ENCODE results near the gene RAD51B. TPM values are rescaled to one million over a fixed set of nuclear protein-coding genes. Genes with fewer than 3 reads are reported as not detected.

Gene RAD51B
- total RNA-seq, 1 experiment from 2014 or later = 14.2 TPM

GRCh38 chr14:68373124-68373646, 553.6 kb downstream of the RAD51B start:
- ChIA-PET CTCF (no interaction called here), POLR2A (no interaction called here)
- ATAC-seq = no peak
- Mint-ChIP-seq H3K27me3 (ENCODE audit: low read depth) (peaks cover 9% of the 10 kb centered on the region; the same call in 1 of the 2 replicates), H3K9me3 (peaks cover 6% of the 10 kb centered on the region; the same call in 1 of the 2 replicates), H3K27ac (no peak overlapping the region), H3K36me3 (no peaks in the 10 kb centered on the region), H3K4me1 (peaks cover 40% of the 10 kb centered on the region), H3K4me3 (no peak overlapping the region)
- TF ChIP-seq MLX (CRISPR knock-in tag; IDR thresholded peaks at IDR 0.05) (no peak), RELA (CRISPR knock-in tag; IDR thresholded peaks at IDR 0.05; ENCODE audit: borderline replicate concordance) (no peak), GTF2I (CRISPR knock-in tag; conservative IDR thresholded peaks at IDR 0.05) (no peak), TEAD4 (CRISPR knock-in tag; IDR thresholded peaks at IDR 0.05) (no peak), ETV6 (CRISPR knock-in tag; IDR thresholded peaks at IDR 0.05) (no peak)
- TF ChIP-seq, protein P1, sequence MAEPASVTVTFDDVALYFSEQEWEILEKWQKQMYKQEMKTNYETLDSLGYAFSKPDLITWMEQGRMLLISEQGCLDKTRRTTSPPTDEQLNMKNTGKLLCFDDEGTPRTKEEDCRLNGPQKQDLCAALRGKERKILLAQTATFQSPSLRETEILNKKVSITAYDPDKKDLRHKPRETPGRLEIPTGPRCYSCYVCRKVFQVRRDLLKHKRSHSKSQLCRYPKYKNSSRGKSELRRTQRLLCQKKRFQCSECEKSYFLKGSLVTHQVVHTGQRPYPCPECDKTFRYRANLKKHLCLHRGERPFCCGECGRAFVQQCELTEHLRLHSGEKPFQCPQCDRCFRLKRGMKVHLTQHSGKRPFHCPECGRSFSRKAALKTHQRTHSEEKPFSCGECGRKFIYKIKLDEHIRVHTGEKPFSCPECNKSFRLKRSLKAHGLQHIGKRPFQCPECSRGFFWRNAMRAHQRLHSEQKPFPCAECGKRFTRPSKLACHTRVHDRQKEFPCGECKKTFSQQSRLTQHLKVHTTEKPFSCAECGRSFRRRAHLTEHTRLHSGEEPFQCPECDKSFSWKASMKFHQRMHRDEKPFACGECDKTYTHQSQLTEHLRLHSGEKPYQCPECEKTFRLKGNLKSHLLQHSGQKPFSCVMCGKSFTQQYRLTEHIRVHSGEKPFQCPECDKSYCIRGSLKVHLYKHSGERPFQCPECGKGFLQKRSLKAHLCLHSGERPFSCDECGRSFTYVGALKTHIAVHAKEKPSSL (CRISPR knock-in tag; conservative IDR thresholded peaks at IDR 0.05) = no peak
- TF ChIP-seq, protein P2, sequence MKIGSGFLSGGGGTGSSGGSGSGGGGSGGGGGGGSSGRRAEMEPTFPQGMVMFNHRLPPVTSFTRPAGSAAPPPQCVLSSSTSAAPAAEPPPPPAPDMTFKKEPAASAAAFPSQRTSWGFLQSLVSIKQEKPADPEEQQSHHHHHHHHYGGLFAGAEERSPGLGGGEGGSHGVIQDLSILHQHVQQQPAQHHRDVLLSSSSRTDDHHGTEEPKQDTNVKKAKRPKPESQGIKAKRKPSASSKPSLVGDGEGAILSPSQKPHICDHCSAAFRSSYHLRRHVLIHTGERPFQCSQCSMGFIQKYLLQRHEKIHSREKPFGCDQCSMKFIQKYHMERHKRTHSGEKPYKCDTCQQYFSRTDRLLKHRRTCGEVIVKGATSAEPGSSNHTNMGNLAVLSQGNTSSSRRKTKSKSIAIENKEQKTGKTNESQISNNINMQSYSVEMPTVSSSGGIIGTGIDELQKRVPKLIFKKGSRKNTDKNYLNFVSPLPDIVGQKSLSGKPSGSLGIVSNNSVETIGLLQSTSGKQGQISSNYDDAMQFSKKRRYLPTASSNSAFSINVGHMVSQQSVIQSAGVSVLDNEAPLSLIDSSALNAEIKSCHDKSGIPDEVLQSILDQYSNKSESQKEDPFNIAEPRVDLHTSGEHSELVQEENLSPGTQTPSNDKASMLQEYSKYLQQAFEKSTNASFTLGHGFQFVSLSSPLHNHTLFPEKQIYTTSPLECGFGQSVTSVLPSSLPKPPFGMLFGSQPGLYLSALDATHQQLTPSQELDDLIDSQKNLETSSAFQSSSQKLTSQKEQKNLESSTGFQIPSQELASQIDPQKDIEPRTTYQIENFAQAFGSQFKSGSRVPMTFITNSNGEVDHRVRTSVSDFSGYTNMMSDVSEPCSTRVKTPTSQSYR (CRISPR knock-in tag; IDR thresholded peaks at IDR 0.05) = no peak
- no peak for DNase-seq (ENCODE audit: low spot score)

DNA sequence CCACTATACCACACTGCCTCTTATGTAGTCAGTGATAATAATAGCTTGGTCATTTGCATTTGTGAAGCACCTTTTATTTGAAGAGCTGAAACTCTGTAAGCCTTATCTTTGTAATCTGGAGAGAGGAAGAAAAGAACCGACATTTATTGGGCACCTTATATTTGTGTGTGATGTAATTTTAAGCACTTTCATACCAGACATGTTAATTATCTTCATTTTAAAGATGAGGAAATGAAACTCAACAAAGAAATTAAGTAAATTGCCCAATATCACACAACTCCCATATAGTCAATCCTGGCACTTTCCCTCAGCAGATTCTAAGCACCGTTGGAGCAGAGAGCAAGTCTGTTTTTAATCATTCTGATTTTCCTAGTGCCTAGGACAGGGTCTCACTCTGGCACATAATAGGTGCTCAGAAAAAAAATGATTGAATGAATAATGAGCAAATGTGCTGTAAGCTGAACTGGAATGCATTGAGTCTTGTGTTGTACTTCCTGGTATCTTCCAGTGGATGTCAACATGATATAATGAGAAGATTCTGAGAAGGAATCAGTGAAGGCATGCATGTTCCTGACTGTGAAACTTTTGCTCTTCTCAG, 554.4 kb downstream of the RAD51B start:
- Mint-ChIP-seq H3K4me1 (peaks cover 41% of the 10 kb centered on the region), H3K36me3 (no peaks in the 10 kb centered on the region), H3K9me3 (peaks cover 6% of the 10 kb centered on the region; the same call in 1 of the 2 replicates), H3K4me3 (no peak overlapping the region), H3K27me3 (ENCODE audit: low read depth) (peaks cover 9% of the 10 kb centered on the region; the same call in 1 of the 2 replicates), H3K27ac (no peak overlapping the region)
- TF ChIP-seq EMX1 (CRISPR knock-in tag; IDR thresholded peaks at IDR 0.05) = no peak
- no peak for TF ChIP-seq PREB (CRISPR knock-in tag; IDR thresholded peaks at IDR 0.05; ENCODE audit: borderline replicate concordance)
- TF ChIP-seq OVOL2 (CRISPR knock-in tag; IDR thresholded peaks at IDR 0.05; ENCODE audit: borderline replicate concordance) = no peak
- no peak for TF ChIP-seq NFATC4 (CRISPR knock-in tag; IDR thresholded peaks at IDR 0.05)
- TF ChIP-seq ERG (CRISPR knock-in tag; IDR thresholded peaks at IDR 0.05) = no peak
- TF ChIP-seq RORB (CRISPR knock-in tag; IDR thresholded peaks at IDR 0.05) = no peak
- TF ChIP-seq CREB1 (CRISPR knock-in tag; IDR thresholded peaks at IDR 0.05) = no peak
- TF ChIP-seq ZNF512 (CRISPR knock-in tag; IDR thresholded peaks at IDR 0.05; ENCODE audit: borderline replicate concordance) = no peak
- TF ChIP-seq MXD4 (CRISPR knock-in tag; IDR thresholded peaks at IDR 0.05; ENCODE audit: borderline replicate concordance) = no peak
- no peak for TF ChIP-seq PRDM15 (CRISPR knock-in tag; IDR thresholded peaks at IDR 0.05)
- ATAC-seq (no peak), DNase-seq (ENCODE audit: low spot score) (no peak)
- ChIA-PET CTCF (interaction anchor here (1.0 to 1.1 kb wide), 2 partner anchors 10 to 126 kb away, joined by 3 to 5 read pairs; no protein-coding TSS in a partner anchor), POLR2A (no interaction called here)
